Breast epithelium (tissue), 4 donors: ENCODE measurements around the gene MPPED2. TPM values are rescaled to one million over a fixed set of nuclear protein-coding genes. Genes with fewer than 3 reads are reported as not detected.
A peak's percentile ranks its signal among the peaks of the same experiment; 100 is the strongest.

Source experiments
- DNase-seq, 2 donors: peaks; one replicate each; pipeline ENCODE4 v3.0.0-alpha.2; 2019; ENCODE audit warnings: low spot score in 2 of 2
- H3K27ac ChIP-seq, 2 donors: fragments of 200-600 bp; sonication (generic) in 1 of 2; one replicate each; pipeline ENCODE4 v1.5.1; 2016 to 2019; ENCODE audit warnings: mild to moderate bottlenecking in 1 of 2
- H3K27me3 ChIP-seq, 2 donors: fragments of 200-600 bp; sonication (generic) in 1 of 2; one replicate each; pipeline versions ENCODE4 v1.5.1 to v1.6.0; 2017 to 2019; ENCODE audit warnings: control low read depth in 1 of 2, mild to moderate bottlenecking in 1 of 2
- H3K36me3 ChIP-seq: fragments of 200-600 bp; one replicate; pipeline ENCODE4 v1.5.1; 2019
- H3K4me1 ChIP-seq, 2 donors: fragments of 200-600 bp; sonication (generic); one replicate each; pipeline ENCODE4 v1.5.1; 2016 to 2019; ENCODE audit warnings: control low read depth in 1 of 2
- H3K4me3 ChIP-seq, 3 donors: fragments of 200-600 bp; sonication (generic); 1 replicate in 2 of 3; 2 replicates in 1 of 3; pipeline ENCODE4 v1.5.1; 2016 to 2019; ENCODE audit warnings: mild to moderate bottlenecking in 3 of 3, moderate library complexity in 2 of 3
- H3K9me3 ChIP-seq, 2 donors: fragments of 200-600 bp; sonication (generic) in 1 of 2; one replicate each; pipeline ENCODE4 v1.5.1; 2016 to 2019; ENCODE audit warnings: control low read depth in 1 of 2
- CTCF ChIP-seq, 3 donors: fragments of 450-650 bp; IDR thresholded peaks; one replicate each; pipeline ENCODE4 v1.5.1; 2016 to 2017; ENCODE audit warnings: antibody characterized with exemption in 3 of 3, mild to moderate bottlenecking in 3 of 3, moderate library complexity in 3 of 3
- POLR2A ChIP-seq: fragments of 450-650 bp; IDR thresholded peaks from one replicate; pipeline ENCODE4 v1.6.1; 2016; ENCODE audit warnings: antibody characterized with exemption, mild to moderate bottlenecking, moderate library complexity
- POLR2AphosphoS5 ChIP-seq, 3 donors: sonication (generic); formaldehyde crosslinking; IDR thresholded peaks; one replicate each; pipeline ENCODE4 v1.6.1; 2017; ENCODE audit warnings: antibody characterized with exemption in 3 of 3
- intact Hi-C: fragments of 100-400 bp; cut with DNase I; formaldehyde crosslinking; loops from one replicate; pipeline ENCODE4 v1.15.1; 2023; ENCODE audit warnings: low total_unique reads
- total RNA-seq, 3 donors: library from RNA; depleted of rRNA; stranded (reverse); fragments of >200 nt; gene quantifications; one replicate each; pipeline ENCODE4 v1.1.0, GENCODE V29; 2016

The MPPED2 gene
- total RNA-seq, 3 donors from 2014 or later, result 8.5 to 22.7 (median 9.8) TPM

- Histone ChIP-seq H3K27ac (no peak overlapping the region), H3K4me3 (no peak overlapping the region), H3K9me3 (no peaks in the 10 kb centered on the region), H3K27me3 (no peaks in the 10 kb centered on the region), H3K4me1 (no peaks in the 10 kb centered on the region), H3K36me3 (no peaks in the 10 kb centered on the region)
- intact Hi-C loops, result no loop called here
- TF ChIP-seq POLR2A (no peak), CTCF (IDR thresholded peaks at IDR 0.05) (no peak), POLR2AphosphoS5 (IDR thresholded peaks at IDR 0.05) (no peak)
- no peak for DNase-seq
These were observed 97.1 kb downstream of the MPPED2 start for GRCh38 chr11:30489076-30489475.

GRCh38 chr11:30488304-30488998 is 97.7 kb downstream of the MPPED2 start:
- H3K27ac ChIP-seq, result peak overlapping the region in 1 of 2 donors; percentile 10

GRCh38 chr11:30487200-30487898 is 98.8 kb downstream of the MPPED2 start:
- Histone ChIP-seq H3K27me3 (no peaks in the 10 kb centered on the region), H3K9me3 (no peaks in the 10 kb centered on the region), H3K36me3 (no peaks in the 10 kb centered on the region), H3K27ac (no peak overlapping the region), H3K4me1 (no peaks in the 10 kb centered on the region), H3K4me3 (no peak overlapping the region)
- TF ChIP-seq POLR2A, result no peak
- no peak for TF ChIP-seq POLR2AphosphoS5 (IDR thresholded peaks at IDR 0.05)
- no peak for TF ChIP-seq CTCF (IDR thresholded peaks at IDR 0.05)
- intact Hi-C loops, result no loop called here
- no peak for DNase-seq

More at GRCh38 chr11:30488304-30488998, 97.7 kb downstream of the MPPED2 start:
- H3K4me3 ChIP-seq, result no peak overlapping the region
- no peaks in the 10 kb centered on the region for H3K36me3 ChIP-seq
- DNase-seq, result no peak
- no peak for TF ChIP-seq POLR2AphosphoS5 (IDR thresholded peaks at IDR 0.05)
- H3K9me3 ChIP-seq, result no peaks in the 10 kb centered on the region
- intact Hi-C loops, result no loop called here
- no peaks in the 10 kb centered on the region for H3K4me1 ChIP-seq
- no peaks in the 10 kb centered on the region for H3K27me3 ChIP-seq

GRCh38 chr11:30485756-30486155 is 100.4 kb downstream of the MPPED2 start:
- H3K9me3 ChIP-seq, result no peaks in the 10 kb centered on the region
- H3K27me3 ChIP-seq, result no peaks in the 10 kb centered on the region
- no peak overlapping the region for H3K27ac ChIP-seq
- intact Hi-C loops, result no loop called here
- TF ChIP-seq POLR2A (no peak), POLR2AphosphoS5 (IDR thresholded peaks at IDR 0.05) (no peak), CTCF (IDR thresholded peaks at IDR 0.05) (no peak)
- no peak overlapping the region for H3K4me3 ChIP-seq
- no peaks in the 10 kb centered on the region for H3K4me1 ChIP-seq
- no peak for DNase-seq
- no peaks in the 10 kb centered on the region for H3K36me3 ChIP-seq

GRCh38 chr11:30485222-30485621 is 100.9 kb downstream of the MPPED2 start:
- H3K27ac ChIP-seq, result no peak overlapping the region
- H3K4me3 ChIP-seq, result no peak overlapping the region
- no peaks in the 10 kb centered on the region for H3K27me3 ChIP-seq
- no peaks in the 10 kb centered on the region for H3K36me3 ChIP-seq
- no peak for DNase-seq
- intact Hi-C loops, result no loop called here
- no peak for TF ChIP-seq POLR2A
- no peak for TF ChIP-seq CTCF (IDR thresholded peaks at IDR 0.05)
- no peak for TF ChIP-seq POLR2AphosphoS5 (IDR thresholded peaks at IDR 0.05)
- no peaks in the 10 kb centered on the region for H3K9me3 ChIP-seq
- no peaks in the 10 kb centered on the region for H3K4me1 ChIP-seq
